ENCODE data around the gene EEF1A2. TPM values are rescaled to one million over a fixed set of nuclear protein-coding genes. Genes with fewer than 3 reads are reported as not detected.

Gene EEF1A2
- total and polyA plus RNA-seq, 2 donors (not counting 3 experiments of a cell fraction or from before 2014, with no cell fraction given) = 2.7 to 3.4 TPM

- POLR2A ChIA-PET = interaction anchor here (0.7 kb wide), 1 partner anchor 9 kb away, joined by 4 read pairs; no protein-coding TSS in a partner anchor
- intact Hi-C loops (cut with micrococcal nuclease) (no loop called here), dilution Hi-C loops (cut with MboI; ENCODE audit: extremely low pct_ligation_motif_present, low sequenced_read_pairs) (no loop called here)
- BruUV-seq (replicated peaks) = no TSS peak
- Histone ChIP-seq H3K4me3 (replicated peaks in 1 of 3; ENCODE audit: insufficient read depth in 1 of 3, low read depth in 1 of 3, low read length in 3 of 3) (no peak overlapping the region), H4K20me1 (replicated peaks; ENCODE audit: control insufficient read depth, extremely low read depth, insufficient read depth, low read length) (no peaks in the 10 kb centered on the region), H3K27ac (ENCODE audit: insufficient read depth, low read depth, low read length) (no peak overlapping the region), H3K4me1 (ENCODE audit: control insufficient read depth, extremely low read depth, insufficient read depth, low read length) (no peaks in the 10 kb centered on the region), H3K9me3 (replicated peaks; ENCODE audit: control insufficient read depth, insufficient read depth, low read length) (no peaks in the 10 kb centered on the region), H3K36me3 (ENCODE audit: control insufficient read depth in 2 of 2, extremely low read depth in 1 of 2, insufficient read depth in 2 of 2, low read length in 2 of 2) (no peaks in the 10 kb centered on the region), H3K79me2 (ENCODE audit: control insufficient read depth, insufficient read depth, low read length) (no peaks in the 10 kb centered on the region), H2AFZ (ENCODE audit: low read depth, low read length) (no peak overlapping the region), H3K9me1 (replicated peaks; ENCODE audit: control insufficient read depth, extremely low read depth, insufficient read depth, low read length) (no peaks in the 10 kb centered on the region), H3K9ac (replicated peaks; ENCODE audit: extremely low read depth, insufficient read depth, low read length) (no peak overlapping the region), H3K4me2 (ENCODE audit: insufficient read depth, low read length) (no peak overlapping the region), H3K27me3 (ENCODE audit: control insufficient read depth in 2 of 2, insufficient read depth in 2 of 2, low read length in 2 of 2) (no peaks in the 10 kb centered on the region)
- TF ChIP-seq GATA2 (IDR thresholded peaks at IDR 0.05; ENCODE audit: insufficient read depth, insufficient read length, low read depth, low read length) = no peak
- TF ChIP-seq, protein P1, sequence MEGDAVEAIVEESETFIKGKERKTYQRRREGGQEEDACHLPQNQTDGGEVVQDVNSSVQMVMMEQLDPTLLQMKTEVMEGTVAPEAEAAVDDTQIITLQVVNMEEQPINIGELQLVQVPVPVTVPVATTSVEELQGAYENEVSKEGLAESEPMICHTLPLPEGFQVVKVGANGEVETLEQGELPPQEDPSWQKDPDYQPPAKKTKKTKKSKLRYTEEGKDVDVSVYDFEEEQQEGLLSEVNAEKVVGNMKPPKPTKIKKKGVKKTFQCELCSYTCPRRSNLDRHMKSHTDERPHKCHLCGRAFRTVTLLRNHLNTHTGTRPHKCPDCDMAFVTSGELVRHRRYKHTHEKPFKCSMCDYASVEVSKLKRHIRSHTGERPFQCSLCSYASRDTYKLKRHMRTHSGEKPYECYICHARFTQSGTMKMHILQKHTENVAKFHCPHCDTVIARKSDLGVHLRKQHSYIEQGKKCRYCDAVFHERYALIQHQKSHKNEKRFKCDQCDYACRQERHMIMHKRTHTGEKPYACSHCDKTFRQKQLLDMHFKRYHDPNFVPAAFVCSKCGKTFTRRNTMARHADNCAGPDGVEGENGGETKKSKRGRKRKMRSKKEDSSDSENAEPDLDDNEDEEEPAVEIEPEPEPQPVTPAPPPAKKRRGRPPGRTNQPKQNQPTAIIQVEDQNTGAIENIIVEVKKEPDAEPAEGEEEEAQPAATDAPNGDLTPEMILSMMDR (IDR thresholded peaks at IDR 0.05; ENCODE audit: extremely low read depth in 1 of 2, insufficient read depth in 1 of 2, low read depth in 1 of 2, low read length in 2 of 2) = no peak
- TF ChIP-seq POLR2AphosphoS5 (IDR thresholded peaks at IDR 0.05; ENCODE audit: insufficient read depth, low read depth, low read length) = no peak
- TF ChIP-seq JUN (IDR thresholded peaks at IDR 0.05; ENCODE audit: borderline replicate concordance, insufficient read depth, insufficient read length, low read depth) = no peak
- TF ChIP-seq EZH2 (IDR thresholded peaks at IDR 0.05; ENCODE audit: borderline replicate concordance, low read depth, low read length, severe bottlenecking) = no peak
- TF ChIP-seq, protein P2, sequence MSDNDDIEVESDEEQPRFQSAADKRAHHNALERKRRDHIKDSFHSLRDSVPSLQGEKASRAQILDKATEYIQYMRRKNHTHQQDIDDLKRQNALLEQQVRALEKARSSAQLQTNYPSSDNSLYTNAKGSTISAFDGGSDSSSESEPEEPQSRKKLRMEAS (IDR thresholded peaks at IDR 0.05; ENCODE audit: insufficient read depth, insufficient read length) = no peak
- no peak for TF ChIP-seq POLR2A (IDR thresholded peaks at IDR 0.05; ENCODE audit: low read depth, low read length)
- no peak for TF ChIP-seq MYC (IDR thresholded peaks at IDR 0.05; ENCODE audit: low read depth, low read length)
- TF ChIP-seq FOS (IDR thresholded peaks at IDR 0.05; ENCODE audit: borderline replicate concordance, insufficient read depth, low read length) = no peak
- FAIRE-seq (no peak), DNase-seq (ENCODE audit: low read depth, low spot score) (no peak)
- CTCF ChIA-PET = no interaction called here
These were observed 33.0 kb upstream of the EEF1A2 start for GRCh38 chr20:63531686-63532448.

Data from endothelial cell of umbilical vein (primary cell).